ENCODE data around the gene CBFA2T3. TPM values are rescaled to one million over a fixed set of nuclear protein-coding genes. Genes with fewer than 3 reads are reported as not detected.

The CBFA2T3 gene
- total and polyA plus RNA-seq, 2 of the 8 experiments (the other 6 are each of a cell fraction or from before 2014, with no cell fraction given): 0.51 to 1.3 TPM

- FAIRE-seq: no peak
- Histone ChIP-seq H4K5ac (ENCODE audit: insufficient read length, low read depth, low read length) (no peak overlapping the region), H3K27me3 (replicated peaks in 1 of 4; ENCODE audit: control insufficient read depth in 3 of 4, extremely low read depth in 1 of 4, insufficient read depth in 3 of 4, low read length in 3 of 4) (no peaks in the 10 kb centered on the region), H4K91ac (replicated peaks; ENCODE audit: insufficient read length, low read length) (no peak overlapping the region), H3K27ac (ENCODE audit: low read depth, low read length) (no peak overlapping the region), H3K23me2 (ENCODE audit: low read depth, low read length) (no peaks in the 10 kb centered on the region; the same call in 1 of the 2 replicates), H3K9ac (replicated peaks in 1 of 4; ENCODE audit: extremely low read depth in 1 of 4, low read depth in 3 of 4, low read length in 3 of 4) (no peak overlapping the region), H2BK15ac (ENCODE audit: low read length) (no peak overlapping the region), H2BK20ac (ENCODE audit: low read length) (no peak overlapping the region), H4K20me1 (replicated peaks in 1 of 2; ENCODE audit: control insufficient read depth in 1 of 2, insufficient read depth in 2 of 2, low read length in 2 of 2) (no peaks in the 10 kb centered on the region), H2AK5ac (ENCODE audit: low read depth, low read length) (no peak overlapping the region), H3K56ac (replicated peaks; ENCODE audit: insufficient read length, low read depth, low read length) (no peak overlapping the region), H3K4me3 (ENCODE audit: extremely low read depth in 1 of 4, insufficient read depth in 2 of 4, low read depth in 3 of 4, low read length in 4 of 4) (no peak overlapping the region), H3K4me1 (replicated peaks in 1 of 4; ENCODE audit: control insufficient read depth in 3 of 4, insufficient read depth in 4 of 4, low read length in 3 of 4) (peaks cover 0 to 4% (median 1%) of the 10 kb centered on the region in 4 experiments; a peak in 2 of 7 replicates), H2BK120ac (replicated peaks; ENCODE audit: low read depth, low read length) (no peak overlapping the region), H2BK5ac (ENCODE audit: low read depth, low read length) (no peak overlapping the region), H3K18ac (ENCODE audit: extremely low read depth, low read length) (no peak overlapping the region), H3K79me1 (ENCODE audit: low read depth, low read length) (no peaks in the 10 kb centered on the region), H2BK12ac (ENCODE audit: low read depth, low read length) (no peak overlapping the region), H3K4me2 (ENCODE audit: insufficient read depth in 1 of 2, low read depth in 2 of 2, low read length in 2 of 2) (no peak overlapping the region), H2AFZ (ENCODE audit: low read length) (no peak overlapping the region), H3K79me2 (ENCODE audit: control insufficient read depth in 1 of 2, insufficient read depth in 2 of 2, low read length in 2 of 2) (no peaks in the 10 kb centered on the region), H3K36me3 (ENCODE audit: control insufficient read depth in 2 of 4, insufficient read depth in 4 of 4, low read length in 3 of 4) (no peaks in the 10 kb centered on the region), H4K8ac (ENCODE audit: extremely low read depth, insufficient read depth, low read length) (no peak overlapping the region), H3K14ac (ENCODE audit: insufficient read length) (no peak overlapping the region), H3K4ac (replicated peaks; ENCODE audit: insufficient read length, low read depth, low read length) (no peak overlapping the region), H3K23ac (ENCODE audit: insufficient read length) (no peak overlapping the region), H3K9me3 (ENCODE audit: insufficient read depth in 2 of 2, low read depth in 1 of 2, low read length in 1 of 2) (no peaks in the 10 kb centered on the region)
- POLR2A ChIA-PET (ENCODE audit: partially characterized antibody): no interaction called here
- DNase-seq (ENCODE audit: low read depth in 1 of 2, low spot score in 2 of 2): no peak
- CTCF ChIA-PET (ENCODE audit: partially characterized antibody): no interaction called here
- 88% methylated on average over 27 of the region's 27 CpGs; no CpG with 5 or more reads in 1 of the 2 experiments for WGBS, 2 experiments (ENCODE audit: extremely low coverage in 1 of 2, insufficient coverage in 1 of 2, insufficient read length in 1 of 2, insufficient replicate concordance in 2 of 2, low coverage in 1 of 2, low lambda C conversion rate in 2 of 2, missing lambda C conversion rate in 1 of 2)
- TF ChIP-seq CTBP2 (IDR thresholded peaks at IDR 0.05; ENCODE audit: borderline replicate concordance, insufficient read depth, insufficient read length, low read length) (no peak), ZNF274 (IDR thresholded peaks at IDR 0.05; ENCODE audit: borderline replicate concordance, extremely low read depth, low read length) (no peak), MAFK (IDR thresholded peaks at IDR 0.05; ENCODE audit: low read depth, low read length) (no peak)
- TF ChIP-seq, protein P1, sequence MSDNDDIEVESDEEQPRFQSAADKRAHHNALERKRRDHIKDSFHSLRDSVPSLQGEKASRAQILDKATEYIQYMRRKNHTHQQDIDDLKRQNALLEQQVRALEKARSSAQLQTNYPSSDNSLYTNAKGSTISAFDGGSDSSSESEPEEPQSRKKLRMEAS (IDR thresholded peaks at IDR 0.05): no peak
Measured at GRCh38 chr16:88974080-88974915, 2.7 kb downstream of the CBFA2T3 start.
